IMR-90 (cell line): ENCODE results near the gene HERC4. TPM values are rescaled to one million over a fixed set of nuclear protein-coding genes. Genes with fewer than 3 reads are reported as not detected.

Source experiments
- ATAC-seq: fragments of 200-7000 bp; cut with Tn5 transposase; 2 replicates; pipeline ENCODE4 v1.9.1; 2020; ENCODE audit warnings: low read depth, mild to moderate bottlenecking, moderate library complexity
- BruUV-seq: library from RNA; stranded (reverse); fragments of 400-500 nt; replicated peaks from 2 replicates; lab custom pipeline; 2021; lab: Mats Ljungman, UMichigan
- CTCF ChIA-PET: fragments of 300-600 bp; formaldehyde crosslinking; extraction: SDS; loops from one replicate; lab custom pipeline; 2021; ENCODE audit warnings: antibody characterized with exemption; lab: Yijun Ruan, JAX
- POLR2A ChIA-PET: fragments of 300-600 bp; sonication (Branson Sonifier 250); formaldehyde crosslinking; loops from one replicate; lab custom pipeline; 2022; ENCODE audit warnings: antibody characterized with exemption; ENCODE audit not compliant: unreplicated experiment; lab: Charles Lee
- DNase-seq: peaks from one replicate; pipeline ENCODE4 v3.0.0; 2013
- H2AFZ ChIP-seq: replicated peaks from 2 replicates; pipeline ENCODE3; 2013; ENCODE audit warnings: low read length, mild to moderate bottlenecking; ENCODE audit not compliant: poor library complexity
- H2AK5ac ChIP-seq: 2 replicates; pipeline ENCODE4 v1.6.1; 2013; ENCODE audit warnings: low read depth, low read length, inconsistent platforms
- H2AK9ac ChIP-seq: replicated peaks from 2 replicates; pipeline ENCODE3; 2013; ENCODE audit warnings: mild to moderate bottlenecking, low read depth, low read length, moderate library complexity; ENCODE audit not compliant: poor library complexity
- H2BK120ac ChIP-seq: 2 replicates; pipeline ENCODE4 v1.6.1; 2013; ENCODE audit warnings: low read depth, low read length, inconsistent platforms
- H2BK15ac ChIP-seq: 3 replicates; pipeline ENCODE4 v1.6.1; 2013; ENCODE audit warnings: low read depth, low read length, inconsistent platforms
- H2BK20ac ChIP-seq: 2 replicates; pipeline ENCODE4 v1.6.1; 2013; ENCODE audit warnings: low read depth, mild to moderate bottlenecking, inconsistent platforms, low read length, moderate library complexity
- H2BK5ac ChIP-seq: 2 replicates; pipeline ENCODE4 v1.6.1; 2013; ENCODE audit warnings: mild to moderate bottlenecking, low read depth, low read length, inconsistent platforms; ENCODE audit not compliant: poor library complexity, severe bottlenecking
- H3K14ac ChIP-seq: replicated peaks from 2 replicates; pipeline ENCODE4 v1.6.1; 2013; ENCODE audit warnings: low read depth, low read length, inconsistent platforms
- H3K18ac ChIP-seq: 2 replicates; pipeline ENCODE4 v1.6.1; 2013; ENCODE audit warnings: low read depth, low read length, control low read depth
- H3K23ac ChIP-seq: 2 replicates; pipeline ENCODE4 v1.6.1; 2013; ENCODE audit warnings: low read depth, low read length, inconsistent platforms
- H3K27ac ChIP-seq: 2 replicates; pipeline ENCODE4 v1.5.1; 2013; ENCODE audit warnings: mild to moderate bottlenecking, control low read depth, low read length; ENCODE audit not compliant: insufficient read depth
- H3K27me3 ChIP-seq: 2 replicates; pipeline ENCODE4 v1.6.1; 2013; ENCODE audit warnings: low read length; ENCODE audit not compliant: control insufficient read depth, insufficient read depth
- H3K36me3 ChIP-seq: 2 replicates; pipeline ENCODE4 v1.6.1; 2013; ENCODE audit warnings: low read length, mixed read lengths; ENCODE audit not compliant: control insufficient read depth, insufficient read depth
- H3K4ac ChIP-seq: 2 replicates; pipeline ENCODE4 v1.6.1; 2013; ENCODE audit warnings: low read depth, low read length, inconsistent platforms
- H3K4me1 ChIP-seq: 2 replicates; pipeline ENCODE4 v1.6.1; 2013; ENCODE audit warnings: low read length, mixed read lengths; ENCODE audit not compliant: control insufficient read depth, insufficient read depth
- H3K4me2 ChIP-seq: 2 replicates; pipeline ENCODE4 v1.6.1; 2013; ENCODE audit warnings: low read depth, mild to moderate bottlenecking, control low read depth, low read length, moderate library complexity
- H3K4me3 ChIP-seq: 2 replicates; pipeline ENCODE4 v1.5.1; 2013; ENCODE audit warnings: low read depth, mild to moderate bottlenecking, control low read depth, low read length, moderate library complexity; ENCODE audit not compliant: insufficient read depth
- H3K56ac ChIP-seq: 2 replicates; pipeline ENCODE4 v1.6.1; 2013; ENCODE audit warnings: low read length, inconsistent platforms; ENCODE audit not compliant: insufficient read depth; ENCODE audit errors: extremely low read depth
- H3K79me1 ChIP-seq, 2 experiments: 2 replicates each; pipeline ENCODE4 v1.6.1; 2013; ENCODE audit warnings: low read length in 2 of 2, inconsistent platforms in 1 of 2, low read depth in 1 of 2
- H3K9ac ChIP-seq: 2 replicates; pipeline ENCODE4 v1.6.1; 2013; ENCODE audit warnings: low read depth, low read length, control low read depth
- H3K9me1 ChIP-seq: 2 replicates; pipeline ENCODE4 v1.6.1; 2013; ENCODE audit warnings: low read length, inconsistent platforms; ENCODE audit not compliant: insufficient read depth
- H3K9me3 ChIP-seq: 2 replicates; pipeline ENCODE4 v1.6.1; 2013; ENCODE audit warnings: low read length; ENCODE audit not compliant: control insufficient read depth, insufficient read depth
- H4K20me1 ChIP-seq: 2 replicates; pipeline ENCODE4 v1.6.1; 2013; ENCODE audit warnings: low read length, inconsistent platforms; ENCODE audit not compliant: insufficient read depth
- H4K5ac ChIP-seq: 2 replicates; pipeline ENCODE4 v1.6.1; 2013; ENCODE audit warnings: mild to moderate bottlenecking, low read depth, low read length, control low read depth
- H4K8ac ChIP-seq, 2 experiments: 2 replicates each; pipeline ENCODE4 v1.6.1; 2013; ENCODE audit warnings: low read depth in 2 of 2, low read length in 2 of 2, control low read depth in 1 of 2, inconsistent platforms in 1 of 2
- H4K91ac ChIP-seq: 2 replicates; pipeline ENCODE4 v1.6.1; 2013; ENCODE audit warnings: low read depth, low read length, inconsistent platforms; ENCODE audit not compliant: insufficient read depth
- CEBPB ChIP-seq: IDR thresholded peaks from 2 replicates; pipeline ENCODE4 v1.6.1; 2012; ENCODE audit warnings: low read depth, low read length, improper control_type of control experiment
- CHD1 ChIP-seq: IDR thresholded peaks from 2 replicates; pipeline ENCODE4 v1.6.1; 2012; ENCODE audit warnings: low read depth, low read length, improper control_type of control experiment
- CTCF ChIP-seq: conservative IDR thresholded peaks from 2 replicates; pipeline ENCODE4 v1.5.1; 2012; ENCODE audit warnings: mild to moderate bottlenecking, low read depth, low read length, improper control_type of control experiment
- ELK1 ChIP-seq: fragments of 150-350 bp; IDR thresholded peaks from 2 replicates; pipeline ENCODE4 v1.6.1; 2016; ENCODE audit warnings: low read depth, mild to moderate bottlenecking, low read length, moderate library complexity, borderline replicate concordance
- FOS ChIP-seq: fragments of 150-350 bp; IDR thresholded peaks from 2 replicates; pipeline ENCODE4 v1.6.1; 2016; ENCODE audit warnings: low read depth, low read length
- MAFK ChIP-seq: IDR thresholded peaks from 2 replicates; pipeline ENCODE4 v1.6.1; 2012; ENCODE audit warnings: low read depth, low read length, improper control_type of control experiment
- MAZ ChIP-seq: IDR thresholded peaks from 2 replicates; pipeline ENCODE4 v1.6.1; 2012; ENCODE audit warnings: low read depth, mild to moderate bottlenecking, low read length, improper control_type of control experiment, moderate library complexity, borderline replicate concordance
- MXI1 ChIP-seq: IDR thresholded peaks from 2 replicates; pipeline ENCODE4 v1.6.1; 2012; ENCODE audit warnings: low read depth, mild to moderate bottlenecking, low read length, moderate library complexity, borderline replicate concordance
- NFE2L2 ChIP-seq: fragments of 150-350 bp; IDR thresholded peaks from 2 replicates; pipeline ENCODE4 v1.6.1; 2016; ENCODE audit warnings: low read depth, mild to moderate bottlenecking, low read length
- POLR2A ChIP-seq: IDR thresholded peaks from 2 replicates; pipeline ENCODE4 v1.6.1; 2012; ENCODE audit warnings: mild to moderate bottlenecking, low read depth, low read length
- RAD21 ChIP-seq: IDR thresholded peaks from 2 replicates; pipeline ENCODE4 v1.6.1; 2012; ENCODE audit warnings: low read length, improper control_type of control experiment
- RCOR1 ChIP-seq: IDR thresholded peaks from 2 replicates; pipeline ENCODE4 v1.6.1; 2012; ENCODE audit warnings: mild to moderate bottlenecking, low read length, improper control_type of control experiment; ENCODE audit not compliant: insufficient replicate concordance
- RFX5 ChIP-seq: IDR thresholded peaks from 2 replicates; pipeline ENCODE4 v1.8.0; 2012; ENCODE audit warnings: low read depth, mild to moderate bottlenecking, low read length, moderate library complexity
- USF2 ChIP-seq: fragments of 150-350 bp; IDR thresholded peaks from 2 replicates; pipeline ENCODE4 v1.6.1; 2017; ENCODE audit warnings: mild to moderate bottlenecking, antibody characterized with exemption, low read length, low read depth
- WGBS, 2 experiments: methylation state at CpG; one replicate each; pipeline versions ENCODE4 v1.1.5 to v1.1.7; 2013; ENCODE audit warnings: missing lambda C conversion rate in 2 of 2; ENCODE audit not compliant: insufficient read length in 1 of 2; ENCODE audit errors: extremely low coverage in 2 of 2; 5-methylcytosine and 5-hydroxymethylcytosine counted together
- dilution Hi-C: fragments of 300-500 bp; cut with HindIII; formaldehyde crosslinking; loops from one replicate; pipeline ENCODE4 v1.14.3; 2018; ENCODE audit warnings: low sequenced_read_pairs; ENCODE audit not compliant: unreplicated experiment
- in situ Hi-C: fragments of 300-500 bp; cut with MboI; formaldehyde crosslinking; loops from 3 replicates; pipeline ENCODE4 v1.14.3; 2019; ENCODE audit warnings: low sequenced_read_pairs, inconsistent platforms, mixed read lengths
- intact Hi-C: fragments of 100-400 bp; cut with micrococcal nuclease; formaldehyde crosslinking; loops from 2 replicates; pipeline ENCODE4 v1.10.0; 2022
- polyA plus RNA-seq, 3 experiments: library from polyadenylated mRNA; depleted of rRNA; stranded (reverse); fragments of >200 nt; gene quantifications; 2 replicates each; pipeline ENCODE4 v1.2.3, GENCODE V29; 2012; ENCODE audit warnings: low replicate concordance in 1 of 3
- total RNA-seq: library from RNA; depleted of rRNA; stranded (reverse); fragments of >200 nt; gene quantifications from 2 replicates; pipeline ENCODE4 v1.2.3, GENCODE V29; 2012

HERC4 gene
- total and polyA plus RNA-seq, 2 of the 4 experiments (the other 2 are of a cell fraction): 66.6 to 92.8 TPM

GRCh38 chr10:68112837-68113236 lies 37.8 kb upstream of the HERC4 start:
- H3K14ac ChIP-seq: no peak overlapping the region
- no peak overlapping the region for H2BK5ac ChIP-seq
- in situ Hi-C loops: no loop called here
- H3K4me2 ChIP-seq: no peak overlapping the region
- no peak overlapping the region for H2AFZ ChIP-seq
- no peak overlapping the region for H3K27ac ChIP-seq
- peak overlapping the region; percentile 48 for H2BK20ac ChIP-seq
- intact Hi-C loops: no loop called here
- BruUV-seq: no TSS peak
- no peak overlapping the region for H2AK5ac ChIP-seq
- H3K27me3 ChIP-seq: no peaks in the 10 kb centered on the region
- H4K8ac ChIP-seq: peak overlapping the region in 1 of 2 experiments; percentile 53; a peak in 1 of 4 replicates
- H3K79me1 ChIP-seq: peaks cover 4 to 16% of the 10 kb centered on the region in 2 experiments; a peak in 3 of 4 replicates
- WGBS, 2 experiments: no CpG with 5 or more reads among the region's 1 CpG
- H4K5ac ChIP-seq: peak overlapping the region; percentile 12; the same call in 1 of the 2 replicates
- TF ChIP-seq MXI1: no peak
- TF ChIP-seq USF2: no peak
- TF ChIP-seq CTCF: no peak
- no peak for TF ChIP-seq MAFK
- no peak for TF ChIP-seq FOS
- no peak for TF ChIP-seq RFX5
- TF ChIP-seq RAD21: no peak
- TF ChIP-seq POLR2A: no peak
- TF ChIP-seq RCOR1: no peak
- TF ChIP-seq CHD1: no peak
- TF ChIP-seq NFE2L2: no peak
- no peak for TF ChIP-seq ELK1
- no peak for TF ChIP-seq CEBPB
- TF ChIP-seq MAZ: no peak
- no peaks in the 10 kb centered on the region for H3K36me3 ChIP-seq
- peak overlapping the region; percentile 57 for H2BK120ac ChIP-seq
- ChIA-PET CTCF (no interaction called here), POLR2A (no interaction called here)
- H3K4me3 ChIP-seq: no peak overlapping the region
- 0 out of 3 replicates have a peak overlapping the region, but pooled peaks have one; percentile 46 for H2BK15ac ChIP-seq
- no peak overlapping the region for H3K9ac ChIP-seq
- DNase-seq (no peak), ATAC-seq (no peak)
- H3K56ac ChIP-seq: no peak overlapping the region
- H2AK9ac ChIP-seq: no peak overlapping the region
- no peaks in the 10 kb centered on the region for H3K9me3 ChIP-seq
- H3K4me1 ChIP-seq: peaks cover 6% of the 10 kb centered on the region
- H3K18ac ChIP-seq: no peak overlapping the region; the same call in 1 of the 2 replicates
- no peaks in the 10 kb centered on the region for H4K20me1 ChIP-seq
- no peak overlapping the region for H4K91ac ChIP-seq
- no peak overlapping the region for H3K23ac ChIP-seq
- H3K4ac ChIP-seq: no peak overlapping the region
- dilution Hi-C loops: no loop called here
- H3K9me1 ChIP-seq: peaks cover 3% of the 10 kb centered on the region; the same call in 1 of the 2 replicates
